PC-9 (cell line): Measurements from ENCODE around the gene ITSN1. TPM values are rescaled to one million over a fixed set of nuclear protein-coding genes. Genes with fewer than 3 reads are reported as not detected.

Experiments used
- BruUV-seq: library from RNA; stranded (reverse); fragments of 400-500 nt; replicated peaks from 2 replicates; lab custom pipeline; 2021; lab: Mats Ljungman, UMichigan
- CTCF ChIA-PET: fragments of 300-600 bp; sonication (Branson Sonifier 250); formaldehyde crosslinking; loops from one replicate; lab custom pipeline; 2022; ENCODE audit warnings: antibody characterized with exemption; lab: Charles Lee
- POLR2A ChIA-PET: fragments of 300-600 bp; sonication (Branson Sonifier 250); formaldehyde crosslinking; loops from one replicate; lab custom pipeline; 2022; ENCODE audit warnings: antibody characterized with exemption; ENCODE audit not compliant: unreplicated experiment; lab: Charles Lee
- DNase-seq, 2 experiments: peaks; one replicate each; pipeline versions ENCODE4 v3.0.0 to v3.0.0-alpha.2; 2015 to 2022; ENCODE audit warnings: mixed read lengths in 1 of 2
- H2AFZ ChIP-seq: fragments of 200-600 bp; sonication (generic); 2 replicates; pipeline ENCODE4 v1.8.1; 2017; ENCODE audit warnings: antibody characterized with exemption
- H3F3A ChIP-seq: fragments of 200-600 bp; sonication (generic); 2 replicates; pipeline ENCODE4 v1.8.1; 2017; ENCODE audit warnings: antibody characterized with exemption, mild to moderate bottlenecking, low read depth; ENCODE audit not compliant: insufficient read depth
- H3K27ac ChIP-seq: fragments of 200-600 bp; sonication (generic); 2 replicates; pipeline ENCODE4 v1.6.1; 2016; ENCODE audit warnings: mixed run types
- H3K27me3 ChIP-seq: fragments of 200-600 bp; sonication (generic); 2 replicates; pipeline ENCODE4 v1.6.1; 2016; ENCODE audit warnings: low read depth, mixed run types; ENCODE audit not compliant: insufficient read depth
- H3K36me3 ChIP-seq: fragments of 200-600 bp; sonication (generic); 2 replicates; pipeline ENCODE4 v1.6.1; 2016; ENCODE audit warnings: low read depth, mixed run types
- H3K4me1 ChIP-seq: fragments of 200-600 bp; sonication (generic); replicated peaks from 2 replicates; pipeline ENCODE4 v1.6.1; 2016; ENCODE audit warnings: mixed run types; ENCODE audit not compliant: insufficient read depth
- H3K4me2 ChIP-seq: fragments of 200-600 bp; sonication (generic); 2 replicates; pipeline ENCODE4 v1.6.1; 2017; ENCODE audit warnings: mixed run types
- H3K4me3 ChIP-seq: fragments of 200-600 bp; sonication (generic); 2 replicates; pipeline ENCODE4 v1.6.1; 2016; ENCODE audit warnings: mixed run types
- H3K79me2 ChIP-seq: fragments of 200-600 bp; sonication (generic); 2 replicates; pipeline ENCODE4 v1.6.1; 2017; ENCODE audit warnings: low read depth, mixed run types
- H3K9me2 ChIP-seq: fragments of 200-600 bp; sonication (generic); 2 replicates; pipeline ENCODE4 v1.8.1; 2017; ENCODE audit warnings: mild to moderate bottlenecking; ENCODE audit not compliant: insufficient read depth
- H3K9me3 ChIP-seq: fragments of 200-600 bp; sonication (generic); 2 replicates; pipeline ENCODE4 v1.8.1; 2016; ENCODE audit warnings: low read depth; ENCODE audit not compliant: insufficient read depth
- H4K20me1 ChIP-seq: fragments of 200-600 bp; sonication (generic); 2 replicates; pipeline ENCODE4 v1.8.1; 2017; ENCODE audit not compliant: insufficient read depth
- CTCF ChIP-seq: fragments of 200-600 bp; sonication (generic); conservative IDR thresholded peaks from 2 replicates; pipeline ENCODE4 v1.6.1; 2017; ENCODE audit warnings: mixed run types, antibody characterized with exemption, mild to moderate bottlenecking, moderate library complexity
- EZH2 ChIP-seq: fragments of 200-600 bp; sonication (generic); IDR thresholded peaks from 2 replicates; pipeline ENCODE4 v1.8.0; 2017; ENCODE audit warnings: antibody characterized with exemption, low read depth
- intact Hi-C: fragments of 100-400 bp; cut with micrococcal nuclease; formaldehyde crosslinking; loops from one replicate; pipeline ENCODE4 v1.10.0; 2022; ENCODE audit not compliant: unreplicated experiment
- total RNA-seq: library from RNA; stranded (reverse); gene quantifications from 2 replicates; pipeline ENCODE4 v1.2.3, GENCODE V29; 2021

Gene ITSN1
- total RNA-seq, 1 experiment from 2014 or later = 46.3 TPM

GRCh38 chr21:33890187-33890586 lies 247.9 kb downstream of the ITSN1 start:
- Histone ChIP-seq H3K9me2 (no peaks in the 10 kb centered on the region), H2AFZ (no peak overlapping the region), H3K27ac (no peak overlapping the region), H3K4me2 (no peak overlapping the region), H3K4me3 (no peak overlapping the region), H3K9me3 (no peaks in the 10 kb centered on the region), H3K79me2 (no peaks in the 10 kb centered on the region), H3F3A (no peaks in the 10 kb centered on the region), H4K20me1 (no peaks in the 10 kb centered on the region), H3K4me1 (0 out of 2 replicates have a peak, but pooled peaks cover 7% of the 10 kb centered on the region), H3K36me3 (no peaks in the 10 kb centered on the region), H3K27me3 (no peaks in the 10 kb centered on the region)
- CTCF ChIA-PET = no interaction called here
- TF ChIP-seq EZH2 = no peak
- TF ChIP-seq CTCF = no peak
- intact Hi-C loops = loop anchor here (5.0 to 10.0 kb wide), 3 partner anchors 245 to 1055 kb away; partner anchors contain the start of genes CRYZL1 and ITSN1
- POLR2A ChIA-PET = no interaction called here
- BruUV-seq = no TSS peak
- DNase-seq = no peak

- ChIA-PET POLR2A (interaction anchor here (0.6 kb wide), 1 partner anchor 1132 kb away, joined by 3 read pairs; no protein-coding TSS in a partner anchor), CTCF (no interaction called here)
- Histone ChIP-seq H4K20me1 (no peaks in the 10 kb centered on the region), H3K4me1 (0 out of 2 replicates have a peak, but pooled peaks cover 7% of the 10 kb centered on the region), H3K27ac (no peak overlapping the region), H3K4me3 (no peak overlapping the region), H3F3A (no peaks in the 10 kb centered on the region), H3K4me2 (no peak overlapping the region), H3K9me2 (no peaks in the 10 kb centered on the region), H3K27me3 (no peaks in the 10 kb centered on the region), H3K79me2 (no peaks in the 10 kb centered on the region), H3K36me3 (no peaks in the 10 kb centered on the region), H2AFZ (no peak overlapping the region), H3K9me3 (no peaks in the 10 kb centered on the region)
- TF ChIP-seq CTCF (no peak), EZH2 (no peak)
- DNase-seq = no peak
- no TSS peak for BruUV-seq
- intact Hi-C loops = loop anchor here (5.0 to 10.0 kb wide), 3 partner anchors 248 to 1058 kb away; partner anchors contain the start of genes CRYZL1 and ITSN1
Observed at GRCh38 chr21:33892853-33893252, 250.6 kb downstream of the ITSN1 start.

GRCh38 chr21:33893917-33894316 lies 251.6 kb downstream of the ITSN1 start:
- no TSS peak for BruUV-seq
- Histone ChIP-seq H3K27ac (no peak overlapping the region), H3K27me3 (no peaks in the 10 kb centered on the region), H3K36me3 (no peaks in the 10 kb centered on the region), H3F3A (no peaks in the 10 kb centered on the region), H3K4me2 (no peak overlapping the region), H3K4me1 (0 out of 2 replicates have a peak, but pooled peaks cover 7% of the 10 kb centered on the region), H3K9me3 (no peaks in the 10 kb centered on the region), H2AFZ (no peak overlapping the region), H4K20me1 (no peaks in the 10 kb centered on the region), H3K79me2 (no peaks in the 10 kb centered on the region), H3K4me3 (no peak overlapping the region), H3K9me2 (no peaks in the 10 kb centered on the region)
- intact Hi-C loops = loop anchor here (5.0 to 10.0 kb wide), 3 partner anchors 249 to 1059 kb away; partner anchors contain the start of genes CRYZL1 and ITSN1
- CTCF ChIA-PET = no interaction called here
- POLR2A ChIA-PET = no interaction called here
- TF ChIP-seq EZH2 (no peak), CTCF (no peak)
- no peak for DNase-seq
